HG03520 (cell line): Measurements from ENCODE around the gene IRGQ.

Experiments
- ATAC-seq: cut with Tn5 transposase; IDR thresholded peaks from one replicate; pipeline ENCODE4 v1.9.1; 2021; ENCODE audit warnings: mild to moderate bottlenecking, moderate library complexity; ENCODE audit not compliant: unreplicated experiment

The IRGQ gene

GRCh38 chr19:43545276-43545675 is 50.7 kb downstream of the IRGQ start:
- ATAC-seq: no peak

DNA sequence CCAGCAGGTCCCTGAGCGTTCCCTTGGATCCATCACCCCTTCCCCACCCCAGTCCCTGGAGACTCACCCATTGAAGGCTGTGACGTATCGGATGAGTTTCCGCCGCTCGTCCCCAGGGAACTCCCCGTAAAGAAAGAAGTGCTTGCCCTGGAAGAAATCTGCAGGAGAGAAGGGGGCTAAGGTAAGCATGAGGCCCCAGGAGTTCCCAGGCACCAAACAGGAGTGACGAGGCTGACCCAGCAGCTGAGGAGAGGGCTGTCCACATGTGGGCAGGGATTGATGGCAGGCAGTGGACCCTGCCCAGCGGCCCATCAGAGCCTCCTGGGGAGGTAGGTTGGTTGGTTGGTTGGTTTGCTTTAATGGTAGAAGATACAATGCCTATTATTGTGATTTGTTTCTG is 51.9 kb downstream of the IRGQ start:
- ATAC-seq: no peak

DNA sequence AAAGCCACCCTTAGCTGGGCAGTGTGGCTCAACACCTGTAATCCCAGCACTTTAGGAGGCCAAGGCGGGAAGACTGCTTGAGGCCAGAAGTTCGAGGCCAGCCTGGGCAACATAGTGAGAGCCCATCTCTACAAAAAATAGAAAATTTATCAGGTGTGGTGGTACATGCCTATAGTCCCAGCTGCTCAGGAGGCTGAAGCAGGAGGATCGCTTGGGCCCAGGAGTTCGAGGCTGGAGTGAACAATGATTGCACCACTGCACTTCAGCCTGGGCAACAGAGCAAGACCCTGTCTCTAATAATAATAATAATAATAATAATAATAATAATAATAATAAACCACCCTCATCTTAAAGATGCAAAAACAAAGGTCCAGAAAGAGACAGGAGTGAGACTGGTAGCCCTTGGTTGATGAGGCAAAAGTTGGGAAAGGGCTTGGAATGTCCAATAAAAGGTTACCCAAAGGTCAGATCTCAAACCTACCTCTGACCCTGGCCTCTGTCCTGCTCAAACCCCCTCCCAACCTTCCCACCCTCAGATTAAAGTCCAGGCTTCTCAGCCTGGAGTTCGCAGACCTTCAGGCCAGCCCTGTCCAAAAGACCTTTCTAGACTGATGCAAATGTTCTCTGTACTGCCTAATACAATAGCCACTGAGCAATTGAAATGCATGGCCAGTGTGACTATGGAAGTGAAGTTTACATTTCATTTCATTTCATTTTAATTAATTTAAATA is 53.8 kb downstream of the IRGQ start:
- no peak for ATAC-seq

DNA sequence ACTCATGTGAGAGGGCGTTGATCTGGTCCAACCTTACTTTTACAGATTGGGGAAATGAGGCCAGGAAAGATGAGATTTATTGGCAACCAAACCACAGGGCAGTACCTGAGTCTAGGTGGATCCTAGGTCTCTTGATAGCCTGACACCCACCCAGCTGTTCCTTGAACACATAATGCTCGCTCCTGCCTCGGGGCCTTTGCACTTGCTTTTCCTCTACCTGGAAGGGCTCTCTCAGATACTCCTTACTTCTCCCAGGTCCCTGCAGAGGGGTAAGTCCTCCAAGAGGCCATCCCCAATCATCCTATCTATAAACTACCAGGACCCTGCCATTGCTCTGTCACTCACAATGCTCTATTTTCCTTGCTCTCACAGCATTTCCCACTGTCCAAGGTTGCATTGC is 55.6 kb downstream of the IRGQ start:
- no peak for ATAC-seq

DNA sequence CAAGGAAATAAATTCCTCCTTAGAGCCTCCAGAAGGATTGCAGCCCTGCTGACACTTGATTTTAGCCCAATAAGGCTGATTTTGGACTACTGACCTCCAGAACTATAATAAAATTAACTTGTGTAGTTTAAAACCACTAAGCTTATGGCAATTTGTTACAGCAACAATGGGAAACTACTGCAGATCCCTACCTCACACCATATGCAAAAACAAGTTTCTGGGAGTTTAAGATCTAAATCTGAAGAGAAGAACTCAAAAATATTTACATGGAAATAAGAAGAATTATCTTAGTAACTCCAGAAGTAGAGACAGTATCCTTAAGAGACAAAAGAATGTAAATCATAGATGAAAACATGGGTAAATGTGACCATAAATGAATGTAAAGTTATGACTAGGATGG is 57.0 kb downstream of the IRGQ start:
- no peak for ATAC-seq

DNA sequence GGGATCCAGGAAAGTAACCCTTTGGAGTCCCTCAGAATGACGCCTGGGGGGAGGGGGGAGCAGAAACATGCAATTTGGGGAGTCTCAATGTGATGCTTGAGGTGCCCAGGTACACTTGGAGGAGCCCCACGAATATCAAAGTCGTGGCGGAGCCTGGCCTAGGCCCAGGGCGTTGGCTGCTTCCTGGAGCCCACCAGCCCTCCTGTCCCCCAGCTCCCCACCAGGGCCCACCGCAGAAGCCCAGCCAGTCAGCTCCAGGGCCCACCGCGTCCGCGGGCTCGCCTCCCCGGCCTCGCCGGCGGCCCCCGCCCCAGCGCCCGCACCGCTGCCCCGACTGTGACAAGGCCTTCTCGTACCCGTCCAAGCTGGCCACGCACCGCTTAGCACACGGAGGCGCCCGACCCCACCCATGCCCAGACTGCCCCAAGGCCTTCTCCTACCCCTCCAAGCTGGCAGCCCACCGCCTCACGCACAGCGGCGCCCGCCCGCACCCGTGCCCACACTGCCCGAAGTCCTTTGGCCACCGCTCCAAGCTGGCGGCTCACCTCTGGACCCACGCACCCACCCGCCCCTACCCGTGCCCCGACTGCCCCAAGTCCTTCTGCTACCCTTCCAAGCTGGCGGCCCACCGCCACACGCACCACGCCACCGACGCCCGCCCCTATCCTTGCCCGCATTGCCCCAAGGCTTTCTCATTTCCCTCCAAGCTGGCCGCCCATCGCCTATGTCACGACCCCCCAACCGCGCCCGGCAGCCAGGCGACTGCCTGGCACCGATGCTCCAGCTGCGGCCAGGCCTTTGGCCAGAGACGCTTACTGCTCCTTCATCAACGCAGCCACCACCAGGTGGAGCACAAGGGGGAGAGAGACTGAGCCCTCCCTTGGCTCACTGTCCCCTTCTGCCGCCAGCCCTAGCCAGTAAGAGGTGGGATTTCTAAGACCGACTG is 60.8 kb downstream of the IRGQ start:
- no peak for ATAC-seq
